Measurements from ENCODE around the gene INTS7.
A peak's percentile ranks its signal among the peaks of the same experiment; 100 is the strongest.
"Not testable (repeated sequence)": the region's sequence is repeated elsewhere in the genome, so short reads cannot be mapped to it uniquely, and the experiment has no call there.

The INTS7 gene

DNA sequence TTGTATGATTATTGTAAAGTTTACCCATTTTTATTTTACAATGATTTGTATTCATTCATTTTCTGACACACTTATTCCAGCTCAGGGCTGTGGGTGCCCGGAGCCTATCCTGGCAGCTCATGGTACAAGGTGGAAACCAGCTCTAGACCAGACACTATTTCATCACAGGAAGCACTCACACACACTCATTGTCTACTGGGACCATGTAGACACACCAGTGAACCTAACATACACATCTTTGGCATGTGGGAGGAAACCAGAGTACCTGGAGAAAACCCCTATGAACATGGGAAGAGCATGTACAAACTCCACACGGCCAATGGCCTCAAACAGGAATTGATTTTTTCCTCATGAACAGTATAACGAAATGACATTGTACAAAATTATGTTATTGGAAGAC, 2.5 kb upstream of the INTS7 start:
- DNase-seq (ENCODE audit: low read depth in 2 of 2), result no peak

DNA sequence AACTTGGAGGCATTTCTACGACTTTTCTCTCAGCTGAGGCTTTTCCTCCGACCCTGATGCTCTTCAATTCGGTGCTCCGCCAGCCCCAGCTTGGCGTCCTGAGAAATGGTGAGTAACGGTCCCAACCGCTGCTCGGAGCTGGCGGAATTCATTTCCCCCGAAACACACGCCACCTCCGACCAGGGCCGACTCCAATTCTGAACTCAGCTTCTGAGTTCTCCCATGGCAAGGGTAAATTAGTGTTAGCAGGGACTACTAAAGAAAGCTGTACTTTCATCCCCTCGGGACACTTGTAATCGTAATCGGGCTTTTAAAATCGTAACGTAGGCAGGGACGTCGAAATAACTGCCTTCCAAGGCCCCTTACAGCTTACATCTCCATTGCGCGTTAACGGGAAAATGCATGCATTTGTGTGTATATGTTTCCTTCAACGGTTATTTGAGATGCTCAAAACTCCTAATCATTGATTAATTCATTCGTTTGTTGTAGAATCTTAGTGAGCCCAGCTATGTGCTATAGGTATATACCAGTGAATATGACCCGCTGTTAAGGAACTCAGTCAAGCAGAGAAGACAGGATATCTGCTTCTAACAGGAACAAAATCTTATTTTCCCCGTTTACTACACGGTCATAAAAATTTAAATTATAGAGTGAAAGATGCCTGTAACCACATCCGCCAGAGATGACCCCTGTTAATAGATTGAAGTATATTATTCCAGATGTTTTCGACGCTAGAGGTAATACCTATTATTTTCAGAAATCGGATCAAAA, 663 bp upstream of the INTS7 start:
- DNase-seq (ENCODE audit: low read depth in 2 of 2), result no peak

DNA sequence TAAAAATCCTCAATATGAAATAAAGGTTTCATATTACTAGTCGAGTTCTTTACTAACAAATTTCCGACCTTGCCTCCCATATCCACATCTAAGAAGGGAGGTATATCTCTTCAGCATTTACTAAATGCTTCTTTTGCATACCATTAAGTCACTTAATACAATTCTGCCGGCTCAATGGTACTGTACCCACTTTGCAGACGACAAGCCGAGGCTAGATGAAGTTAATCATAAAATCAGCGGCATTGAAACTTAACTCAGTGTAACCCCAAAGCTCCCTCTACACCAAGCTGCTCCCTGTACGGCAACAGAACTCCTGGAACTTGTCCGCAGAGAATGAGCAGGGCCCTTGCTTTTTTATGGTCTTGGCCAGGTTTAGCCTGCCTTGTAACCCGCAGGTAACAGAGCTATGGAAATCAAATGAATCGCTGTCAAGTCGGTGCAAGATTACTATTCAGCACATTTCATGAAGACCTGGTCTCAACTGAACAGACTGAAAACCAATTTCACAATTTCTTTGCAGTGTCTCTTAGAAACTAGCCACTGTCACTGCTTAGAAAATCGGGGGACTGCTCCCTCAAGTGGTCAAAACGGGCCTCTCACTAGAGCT, 738 bp downstream of the INTS7 start:
- DNase-seq (ENCODE audit: low read depth in 2 of 2), result no peak

DNA sequence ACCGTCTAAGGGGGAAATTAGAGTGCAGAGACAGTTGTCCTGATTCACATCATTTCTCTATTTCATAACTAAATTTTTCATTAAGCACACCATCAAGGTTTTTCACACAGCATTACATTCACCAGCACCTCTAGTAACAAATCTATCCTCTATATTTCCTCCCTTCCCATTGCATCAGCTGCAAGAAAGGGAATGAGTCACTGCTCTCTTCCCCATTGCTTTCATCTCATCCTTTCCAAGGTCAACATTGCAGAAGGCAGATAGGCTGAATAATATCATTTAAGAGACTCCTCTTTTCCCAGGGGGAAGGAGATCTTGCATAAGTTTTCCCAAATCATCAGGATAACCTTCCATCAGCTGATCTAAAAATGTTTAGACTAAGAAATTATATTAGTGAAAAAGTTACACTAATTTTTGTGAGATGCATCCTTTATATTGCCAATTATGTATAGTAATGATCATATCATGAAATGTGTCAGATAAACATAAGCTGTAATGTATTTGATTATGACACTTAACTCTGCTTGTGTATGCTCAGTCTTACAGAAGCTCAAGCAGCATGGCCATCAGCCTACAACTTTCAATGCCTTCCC, 4.3 kb downstream of the INTS7 start:
- DNase-seq (ENCODE audit: low read depth in 2 of 2), result no peak

DNA sequence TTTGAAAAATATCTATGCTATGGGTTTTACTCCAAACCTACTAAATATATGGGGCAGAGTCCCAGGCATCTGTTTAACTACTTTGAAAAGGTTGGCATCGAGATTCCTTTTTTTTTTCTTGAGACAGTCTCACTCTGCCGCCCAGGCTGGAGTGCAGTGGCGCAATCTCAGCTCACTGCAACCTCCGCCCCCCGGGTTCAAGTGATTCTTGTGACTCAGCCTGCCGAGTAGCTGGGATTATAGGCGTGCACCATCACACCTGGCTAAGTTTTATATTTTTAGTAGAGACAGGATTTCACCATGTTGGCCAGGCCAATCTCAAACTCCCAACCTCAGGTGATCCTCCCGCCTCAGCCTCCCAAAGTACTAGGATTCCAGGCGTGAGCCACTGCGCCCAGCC, 7.6 kb downstream of the INTS7 start:
- not testable (repeated sequence) for DNase-seq (ENCODE audit: low read depth in 2 of 2)

DNA sequence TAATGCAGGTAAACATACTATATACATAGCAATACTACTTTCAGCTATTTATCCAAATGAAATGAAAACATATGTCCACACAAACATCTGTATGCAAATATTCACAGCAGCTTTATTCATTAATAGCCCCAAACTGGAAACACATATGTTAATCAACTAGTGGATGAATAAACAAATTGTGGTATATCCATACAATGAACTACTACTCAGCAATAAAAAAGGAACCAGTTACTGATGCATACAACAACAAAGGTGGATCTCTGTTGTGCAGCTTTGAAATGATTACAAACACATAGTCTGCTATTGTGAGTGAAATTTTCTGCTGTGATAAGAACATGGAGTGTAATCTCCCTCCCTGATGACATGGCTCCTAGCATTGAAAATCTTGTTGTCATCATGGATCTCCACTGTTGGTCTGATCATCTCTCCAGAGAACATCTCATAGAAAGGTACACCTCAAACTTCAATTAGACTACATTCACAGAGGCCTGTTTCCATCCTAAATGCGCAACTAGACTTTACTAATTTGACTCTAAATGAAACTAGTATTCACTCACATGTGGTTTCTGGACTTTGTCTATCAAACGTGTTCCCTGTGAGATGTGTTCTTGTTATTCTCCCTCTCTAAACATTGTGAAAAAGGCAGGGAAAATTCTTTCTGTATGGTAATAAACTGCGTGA, 10.7 kb downstream of the INTS7 start:
- DNase-seq (ENCODE audit: low read depth in 2 of 2), result no peak

DNA sequence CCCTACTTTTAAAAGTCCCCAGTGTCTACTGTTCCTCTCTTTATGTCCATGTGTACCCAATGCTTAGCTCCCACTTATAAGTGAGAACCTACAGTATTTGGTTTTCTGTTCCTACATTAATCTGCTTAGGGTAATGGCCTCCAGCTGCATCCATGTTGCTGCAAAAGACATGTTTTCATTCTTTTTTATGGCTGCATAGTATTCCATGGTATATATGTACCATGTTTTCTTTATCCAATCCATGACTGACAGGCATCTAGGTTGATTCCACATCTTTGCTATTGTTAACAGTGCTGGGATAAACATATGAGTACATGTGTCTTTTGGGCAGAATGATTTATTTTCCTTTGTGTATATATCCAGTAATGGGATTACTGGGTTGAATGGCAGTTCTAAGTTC, 12.4 kb downstream of the INTS7 start:
- not testable (repeated sequence) for DNase-seq (ENCODE audit: low read depth in 2 of 2)

DNA sequence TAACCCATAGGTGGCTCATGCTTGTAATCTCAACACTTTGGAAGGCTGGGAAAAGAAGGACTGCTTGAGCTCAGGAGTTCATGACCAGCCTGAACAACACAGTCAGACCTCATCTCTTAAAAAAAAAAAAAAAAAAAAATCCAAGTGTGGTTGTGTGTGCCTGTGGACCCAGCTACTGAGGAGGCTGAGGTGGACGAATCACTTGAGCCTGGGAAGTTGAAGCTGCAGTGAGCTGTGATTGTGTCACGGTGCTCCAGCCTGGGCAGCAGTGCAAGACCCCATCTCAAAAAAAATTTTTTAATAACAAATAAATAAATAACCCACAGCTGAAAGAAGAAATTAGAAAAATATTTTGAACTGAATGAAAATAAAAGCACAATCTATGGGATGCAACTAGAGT, 13.8 kb downstream of the INTS7 start:
- no peak for DNase-seq (ENCODE audit: low read depth in 2 of 2)

DNA sequence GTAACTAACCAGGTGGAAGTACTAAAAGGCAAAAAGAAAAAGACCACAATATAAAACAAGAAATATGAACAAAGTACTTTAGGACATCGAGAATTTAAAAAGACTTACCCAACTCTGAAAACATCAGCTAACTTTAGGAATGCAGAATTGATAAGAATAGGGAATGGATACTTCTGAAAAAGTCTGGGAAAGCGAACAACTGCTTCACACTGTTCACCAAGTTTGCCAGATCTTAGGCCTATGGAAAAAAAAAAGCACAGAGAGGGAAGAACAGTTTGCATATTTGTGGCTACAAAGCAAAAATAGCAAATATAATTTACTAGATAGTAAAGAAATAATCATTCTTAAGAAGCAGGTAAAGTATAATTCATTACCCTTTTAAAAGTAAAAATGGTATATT, 14.4 kb downstream of the INTS7 start:
- DNase-seq (ENCODE audit: low read depth in 2 of 2), result no peak

DNA sequence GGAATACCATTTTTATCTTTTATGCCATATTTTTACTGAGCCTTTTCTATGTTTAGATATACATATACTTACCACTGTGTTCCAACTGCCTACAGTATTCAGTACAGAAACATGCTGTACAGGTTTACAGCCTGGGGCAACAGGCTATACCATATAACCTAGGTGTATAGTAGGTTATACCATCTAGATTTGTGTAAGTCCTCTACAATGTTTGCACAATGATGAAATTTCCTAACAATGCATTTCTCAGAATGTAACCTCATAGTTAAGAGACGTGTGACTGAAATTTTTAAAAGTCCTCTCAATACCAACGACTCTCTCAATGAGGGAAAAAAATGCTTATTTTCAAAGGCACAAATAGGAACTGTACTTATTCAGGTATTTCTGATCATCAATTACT, 21.7 kb downstream of the INTS7 start:
- DNase-seq (ENCODE audit: low read depth in 2 of 2), result no peak

DNA sequence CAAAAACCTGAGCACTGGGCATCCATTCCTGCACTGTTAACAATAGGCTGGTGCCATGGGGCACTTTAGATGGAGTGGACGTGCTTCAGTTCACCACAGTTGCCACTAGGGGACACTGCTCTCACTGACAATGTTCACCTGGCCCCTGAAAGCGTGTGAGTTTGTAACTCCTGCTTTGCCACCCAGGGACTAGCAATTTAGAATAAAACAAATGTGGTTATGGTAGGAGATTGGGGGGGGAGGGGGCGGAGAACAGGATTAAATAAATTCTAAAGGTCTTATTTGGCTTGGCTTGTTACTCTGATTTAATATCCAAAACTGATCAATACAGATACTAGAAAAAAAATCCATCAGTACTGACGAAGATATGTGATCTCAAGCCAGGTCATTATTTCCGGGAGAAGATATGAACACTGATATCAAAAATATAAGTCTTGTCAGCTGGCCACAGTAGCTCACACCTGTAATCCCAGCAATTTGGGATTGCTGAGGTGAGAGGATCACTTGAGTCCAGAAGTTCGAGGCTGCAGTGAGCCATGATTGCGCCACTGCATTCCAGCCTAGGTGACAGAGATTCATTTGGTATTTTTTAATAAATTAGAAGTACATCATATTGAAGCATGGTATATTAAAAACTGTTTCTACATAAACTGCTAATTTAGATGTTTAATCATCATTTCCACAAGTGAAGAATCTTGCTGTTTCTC, 23.2 kb downstream of the INTS7 start:
- peak; percentile 34 to 61 for DNase-seq (ENCODE audit: low read depth in 2 of 2)

DNA sequence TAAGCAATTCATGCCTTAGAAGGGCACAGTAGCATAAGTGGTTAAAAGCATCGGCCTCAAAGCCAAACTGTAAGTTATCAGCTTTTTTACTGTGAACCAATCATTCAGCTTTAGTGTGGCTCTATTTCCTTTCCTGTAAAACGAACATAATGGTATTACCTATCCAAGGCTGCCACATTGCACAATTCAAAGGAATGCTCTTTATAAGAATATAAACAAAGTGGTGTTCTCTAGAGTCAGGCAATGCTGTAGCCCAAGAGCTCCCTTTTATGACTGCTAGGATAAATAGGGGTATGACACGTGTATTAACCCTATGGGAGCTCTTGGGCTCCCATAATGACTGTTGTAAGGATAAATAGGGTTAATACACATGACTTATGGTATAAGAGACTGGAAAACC, 25.4 kb downstream of the INTS7 start:
- no peak for DNase-seq (ENCODE audit: low read depth in 2 of 2)

DNA sequence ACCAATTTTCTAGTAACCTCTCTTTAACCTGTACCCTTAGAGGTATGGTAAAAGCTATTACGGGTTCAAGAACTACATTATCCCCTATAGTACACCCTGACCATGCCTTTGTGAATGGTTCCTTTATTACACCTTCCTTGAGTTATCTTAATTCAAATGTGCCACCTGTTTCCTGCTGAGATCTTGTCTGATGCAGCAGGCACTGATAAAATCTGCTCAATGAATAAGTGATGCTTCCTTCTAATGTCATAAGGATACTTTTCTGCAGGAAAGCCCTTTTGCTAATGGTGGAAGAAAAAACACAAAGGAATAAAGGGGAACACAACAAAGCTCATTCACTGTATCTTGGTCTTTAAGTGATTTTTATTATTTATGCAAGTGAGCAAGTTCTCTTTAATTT, 25.8 kb downstream of the INTS7 start:
- no peak for DNase-seq (ENCODE audit: low read depth in 2 of 2)

DNA sequence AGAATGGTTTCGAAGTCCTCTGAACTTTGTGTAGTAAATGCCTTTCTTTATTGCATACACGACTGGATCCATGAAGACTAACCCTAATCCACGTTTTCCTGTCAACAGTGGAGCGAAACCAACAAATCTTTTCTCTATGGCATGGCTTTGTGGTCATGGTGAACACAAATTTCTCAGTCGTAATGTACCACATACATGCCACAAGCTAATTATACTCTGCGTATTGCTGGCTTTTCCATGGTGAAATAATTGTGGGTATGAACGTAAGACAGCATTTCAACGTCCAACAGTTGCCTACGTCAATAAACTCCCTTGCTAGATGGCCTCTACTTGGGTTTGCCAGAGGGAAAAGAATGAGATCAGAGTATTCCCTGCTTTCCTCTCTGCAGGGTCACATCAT, 27.5 kb downstream of the INTS7 start:
- DNase-seq (ENCODE audit: low read depth in 2 of 2), result no peak

DNA sequence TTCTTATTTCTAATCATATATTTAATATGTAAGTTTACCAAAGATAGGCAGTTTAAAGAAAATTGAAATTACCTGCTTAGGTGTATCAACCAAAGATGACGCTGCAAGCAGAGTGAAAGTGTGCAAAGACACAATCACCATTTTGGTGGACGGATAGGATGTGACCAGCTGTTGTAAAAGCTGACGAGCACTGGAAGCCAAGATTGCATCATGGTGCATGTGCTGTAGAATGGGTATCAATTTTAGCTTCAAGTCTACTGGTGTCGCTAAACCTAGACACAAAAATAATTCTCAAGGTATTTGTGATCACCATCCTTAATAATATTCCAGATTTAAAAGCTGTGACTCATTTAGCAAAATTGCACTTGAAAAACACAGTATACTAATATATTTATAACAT, 28.2 kb downstream of the INTS7 start:
- DNase-seq (ENCODE audit: low read depth in 2 of 2), result no peak

DNA sequence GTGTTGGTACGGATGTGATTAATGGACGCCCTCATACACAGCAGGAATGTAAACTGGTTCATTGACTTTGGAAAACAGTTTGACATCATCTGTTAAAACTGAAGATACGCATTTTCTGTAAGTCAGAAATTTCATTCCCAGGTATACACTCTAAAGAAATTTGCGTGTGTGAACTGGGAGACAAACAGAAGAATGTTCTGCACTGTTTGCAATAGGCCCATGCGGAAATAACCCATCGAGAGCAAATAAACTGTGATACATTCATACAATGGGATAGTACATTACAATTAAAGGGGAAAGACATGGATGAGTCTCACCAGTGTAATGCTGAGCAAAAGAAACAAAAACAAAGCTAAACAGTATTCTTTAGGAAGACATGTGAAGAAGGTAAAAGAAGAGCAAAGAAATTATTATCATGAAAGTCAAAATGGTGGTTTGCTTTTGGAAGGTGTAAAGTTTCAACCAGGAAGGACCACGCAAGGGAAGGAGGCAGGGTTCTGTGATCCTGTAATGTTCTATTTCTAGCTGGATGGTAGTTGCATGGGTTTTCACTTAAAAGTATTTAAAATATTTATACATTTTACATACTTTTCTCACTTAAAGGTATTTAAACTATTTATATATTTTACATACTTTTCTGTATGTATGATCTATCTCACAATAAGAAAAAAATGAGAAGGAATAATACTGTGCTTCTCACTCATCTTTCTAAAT, 30.3 kb downstream of the INTS7 start:
- no peak for DNase-seq (ENCODE audit: low read depth in 2 of 2)

DNA sequence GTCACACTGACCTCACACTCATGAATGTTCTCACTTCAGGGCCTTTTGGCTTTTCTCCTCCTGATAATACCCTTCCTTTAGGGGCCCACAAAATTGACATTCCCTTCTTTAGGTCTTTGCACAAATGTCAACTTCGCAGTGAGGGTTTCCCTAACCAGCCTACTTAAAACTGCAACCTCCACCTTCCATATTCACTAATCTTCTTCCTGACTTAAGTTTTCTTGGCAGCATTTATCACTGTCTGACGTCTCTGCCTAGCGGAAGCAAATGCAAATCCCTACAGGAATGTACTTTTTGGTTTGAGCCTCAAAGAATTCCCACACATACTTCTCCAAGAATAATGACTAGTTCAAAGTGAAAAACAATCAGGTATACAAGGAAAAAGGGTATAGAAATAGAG, 32.8 kb downstream of the INTS7 start:
- no peak for DNase-seq (ENCODE audit: low read depth in 2 of 2)

DNA sequence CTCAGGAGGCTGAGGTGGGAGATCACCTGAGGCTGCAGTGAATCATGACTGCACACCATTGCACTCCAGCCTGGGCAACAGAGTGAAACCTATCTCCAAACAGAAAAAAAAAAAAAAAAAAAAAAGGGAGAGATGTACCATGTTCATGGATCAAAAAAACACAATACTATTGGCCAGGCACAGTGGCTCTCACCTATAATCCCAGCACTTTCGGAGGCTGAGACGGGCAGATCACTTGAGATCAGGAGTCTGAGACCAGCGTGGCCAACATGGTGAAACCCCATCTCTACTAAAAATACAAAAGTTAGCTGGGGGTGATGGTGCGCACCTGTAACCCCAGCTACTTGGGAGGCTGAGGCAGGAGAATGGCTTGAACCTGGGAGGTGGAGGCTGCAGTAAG, 37.9 kb downstream of the INTS7 start:
- DNase-seq (ENCODE audit: low read depth in 2 of 2), result not testable (repeated sequence)

DNA sequence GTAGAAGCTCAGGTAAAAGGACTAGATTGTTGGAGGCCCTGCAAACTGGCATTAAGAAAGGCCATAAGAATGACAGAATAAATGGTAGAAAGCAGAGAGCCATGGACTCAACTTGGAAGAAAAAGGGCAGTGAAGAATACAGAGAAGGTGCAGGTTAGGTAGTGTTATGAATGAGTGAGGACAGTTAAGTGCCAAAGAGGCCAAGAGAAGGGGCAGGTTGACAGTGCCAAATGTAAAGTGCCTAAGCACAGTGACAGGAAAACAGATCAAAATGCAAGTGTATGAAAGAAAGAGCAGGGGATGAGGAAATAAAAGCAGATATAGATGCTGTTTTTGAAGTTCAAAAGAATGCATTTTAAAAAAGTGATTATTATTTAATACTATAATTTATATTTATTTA, 43.7 kb downstream of the INTS7 start:
- DNase-seq (ENCODE audit: low read depth in 2 of 2), result no peak

DNA sequence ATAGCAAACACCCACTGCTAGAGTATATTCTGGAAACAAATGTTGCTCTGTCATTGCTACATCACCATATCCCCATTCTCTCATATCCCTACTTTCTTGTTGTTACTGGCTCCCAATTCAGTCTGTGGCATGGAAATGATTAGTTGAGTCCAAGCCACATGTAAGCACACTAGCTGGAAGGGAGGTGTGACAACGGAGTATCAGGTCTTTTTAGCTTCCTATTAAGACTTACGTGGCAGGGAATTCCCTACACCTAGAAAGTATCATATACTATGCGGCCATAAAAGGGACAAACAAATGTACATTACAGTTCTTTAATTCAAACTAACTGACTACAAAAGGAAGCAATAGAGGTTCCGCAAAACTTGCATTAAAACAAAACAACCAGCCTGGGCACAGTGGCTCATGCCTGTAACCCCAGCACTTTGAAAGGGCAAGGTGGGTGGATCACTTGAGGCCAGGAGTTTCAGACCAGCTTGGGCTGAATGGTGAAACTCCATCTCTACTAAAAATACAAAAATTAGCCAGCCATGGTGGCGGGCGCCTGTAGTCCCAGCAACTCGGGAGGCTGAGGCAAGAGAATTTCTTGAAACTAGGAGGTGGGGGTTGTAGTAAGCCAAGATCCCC, 48.6 kb downstream of the INTS7 start:
- DNase-seq (ENCODE audit: low read depth in 2 of 2), result no peak
